GM23248 (cell line): ENCODE measurements around the gene CLDN11.

Experiments
- EZH2 ChIP-seq: fragments of 200-600 bp; sonication (generic); IDR thresholded peaks from 2 replicates; pipeline ENCODE4 v1.6.1; 2018; ENCODE audit warnings: antibody characterized with exemption, mild to moderate bottlenecking; ENCODE audit not compliant: insufficient read depth, poor library complexity, severe bottlenecking
- EZH2phosphoT487 ChIP-seq: fragments of 200-600 bp; sonication (generic); IDR thresholded peaks from 2 replicates; pipeline ENCODE4 v1.6.1; 2018; ENCODE audit warnings: antibody characterized with exemption, moderate library complexity, mild to moderate bottlenecking, low read depth; ENCODE audit not compliant: insufficient read depth

GRCh38 chr3:170476291-170476690 lies 57.6 kb downstream of the CLDN11 start:
- no peak for TF ChIP-seq EZH2
- TF ChIP-seq EZH2phosphoT487 = no peak
